CD4-positive, alpha-beta T cell treated with Interleukin-6 for 4 hours (primary cell): ENCODE measurements around the gene PTX4.
A peak's percentile ranks its signal among the peaks of the same experiment; 100 is the strongest.

Source experiments
- DNase-seq: peaks from one replicate; pipeline ENCODE4 v3.0.0-alpha.2; 2020; ENCODE audit warnings: mixed read lengths

Gene PTX4

GRCh38 chr16:1458336-1458976 lies 30.3 kb downstream of the PTX4 start:
- DNase-seq, result no peak

DNA sequence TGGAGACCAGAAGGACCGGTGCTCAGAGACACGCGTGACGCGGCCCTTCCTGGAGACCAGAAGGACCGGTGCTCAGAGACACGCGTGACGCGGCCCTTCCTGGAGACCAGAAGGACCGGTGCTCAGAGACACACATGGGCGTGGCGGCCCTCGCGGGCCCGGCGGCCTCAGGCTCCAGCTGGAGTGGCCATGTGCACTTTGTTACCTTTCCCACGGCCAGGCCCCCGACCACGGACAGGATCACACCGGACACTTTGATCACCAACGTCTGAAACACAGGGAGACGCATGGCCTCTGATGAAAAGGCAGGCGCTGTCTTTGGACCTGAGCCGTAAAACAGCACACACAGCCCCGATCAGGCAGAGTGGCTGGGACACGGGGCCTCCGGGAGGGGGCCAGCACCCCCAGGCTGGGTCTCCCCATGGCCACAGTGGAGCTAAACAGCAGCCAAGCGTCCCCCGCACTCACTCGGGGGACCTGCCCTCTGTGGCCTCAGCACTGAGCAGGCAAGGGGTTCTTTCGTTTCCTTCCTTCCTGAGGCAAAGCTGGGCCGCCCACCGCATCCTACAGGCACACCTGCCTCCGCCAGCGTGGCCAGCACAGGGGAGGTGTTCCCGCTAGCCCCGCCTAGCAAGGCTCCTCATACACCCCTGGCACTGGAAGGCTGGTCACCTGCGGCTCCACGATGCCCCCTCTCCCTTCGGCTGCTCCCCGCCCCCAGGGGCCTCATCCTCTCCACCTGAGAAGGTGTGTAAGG lies 31.1 kb downstream of the PTX4 start:
- DNase-seq, result no peak

DNA sequence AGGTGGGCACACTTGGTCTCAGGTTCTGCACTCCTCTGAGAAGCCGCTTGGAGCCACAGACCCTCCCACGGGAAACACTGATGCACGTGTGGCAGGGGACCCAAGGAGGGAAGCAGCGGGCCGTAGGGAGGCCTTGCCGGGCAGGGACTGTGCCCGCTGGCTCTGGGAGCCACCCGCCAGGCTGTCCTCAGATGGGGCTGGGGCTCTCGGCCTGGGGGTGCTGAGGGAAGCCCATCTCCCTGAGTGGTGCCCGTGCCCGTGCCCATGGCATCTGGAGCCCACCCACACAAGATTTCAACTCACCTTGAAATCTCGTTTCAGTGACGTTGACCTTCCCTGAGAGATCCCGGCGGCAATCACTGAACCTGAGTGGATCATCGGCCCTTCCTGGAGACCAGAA lies 31.8 kb downstream of the PTX4 start:
- DNase-seq, result no peak

GRCh38 chr16:1455190-1456171 lies 33.3 kb downstream of the PTX4 start:
- DNase-seq, result no peak

DNA sequence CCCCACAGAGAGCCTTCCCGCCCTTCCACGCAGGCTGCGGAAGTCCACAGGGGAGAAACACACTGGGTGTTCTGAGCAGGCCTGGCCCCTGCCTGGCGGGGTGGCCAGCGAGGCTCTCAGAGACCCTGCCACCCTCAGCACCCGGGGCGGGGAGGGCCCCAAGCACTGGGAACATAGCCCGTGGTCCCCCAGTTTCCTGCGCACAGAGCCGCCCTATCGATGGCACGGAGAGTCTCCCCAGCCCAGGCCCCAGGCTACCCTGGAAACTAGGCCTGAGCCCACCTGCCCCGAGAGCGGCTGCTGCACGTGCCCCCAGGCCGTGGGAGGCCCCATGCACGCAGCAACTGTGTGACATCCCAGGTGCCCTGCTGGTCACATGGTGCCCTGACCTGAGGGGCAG lies 34.2 kb downstream of the PTX4 start:
- DNase-seq, result no peak

DNA sequence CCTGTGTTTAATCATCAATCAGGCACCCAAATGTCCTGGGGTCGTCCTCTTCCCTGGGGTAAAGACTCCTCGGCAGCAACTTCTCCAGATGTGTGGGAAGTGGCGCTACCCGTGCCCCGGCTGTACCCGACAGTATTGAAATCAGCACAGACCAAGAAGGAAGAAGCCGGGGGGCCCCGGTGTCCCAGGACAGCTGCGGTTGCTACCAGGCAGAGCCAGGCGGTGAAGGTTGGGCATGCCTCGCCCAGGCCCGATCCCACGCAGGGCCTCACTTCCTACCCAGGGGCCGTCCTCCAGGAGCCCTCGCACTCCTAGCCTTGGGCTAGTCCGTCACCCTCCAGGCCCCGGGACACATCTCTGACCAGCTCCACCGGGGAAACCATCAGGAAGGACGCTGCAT lies 35.4 kb downstream of the PTX4 start:
- no peak for DNase-seq

GRCh38 chr16:1452530-1452929 lies 36.2 kb downstream of the PTX4 start:
- no peak for DNase-seq

DNA sequence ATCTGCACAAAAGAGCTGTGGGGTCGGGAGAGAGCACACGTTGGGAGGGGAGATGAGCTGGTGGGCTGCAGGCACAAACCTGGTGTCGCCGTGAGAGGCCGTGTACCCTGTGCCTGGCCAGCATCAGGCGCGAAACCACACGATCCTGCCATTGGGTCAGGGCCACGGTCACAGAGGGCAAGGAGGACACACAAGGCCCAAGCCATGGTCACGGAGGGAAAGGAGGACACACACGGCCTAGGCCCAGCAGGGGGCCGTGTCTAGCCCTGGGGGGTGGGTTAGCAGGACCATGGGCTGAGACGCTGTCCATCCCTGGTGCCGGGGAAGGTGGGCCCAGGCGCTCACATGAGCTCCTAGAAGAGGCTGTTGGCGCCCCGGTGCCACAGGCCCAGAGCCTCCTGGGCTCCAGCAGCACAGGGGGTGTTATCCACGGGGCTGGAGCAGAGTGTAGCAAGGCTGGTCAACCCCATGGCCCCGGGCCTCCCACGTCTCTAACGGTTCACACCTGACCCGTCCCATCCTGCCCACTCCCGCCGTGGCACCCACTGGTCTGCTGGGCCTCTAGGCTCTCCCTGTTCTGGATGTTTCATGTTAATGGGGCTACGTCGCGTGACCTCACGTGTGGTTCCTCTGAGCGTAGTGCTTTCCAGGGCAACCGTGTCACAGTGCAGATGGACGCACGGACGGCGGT lies 36.9 kb downstream of the PTX4 start:
- no peak for DNase-seq

- DNase-seq, result no peak
Measured at GRCh38 chr16:1450841-1451240, 37.9 kb downstream of the PTX4 start.

DNA sequence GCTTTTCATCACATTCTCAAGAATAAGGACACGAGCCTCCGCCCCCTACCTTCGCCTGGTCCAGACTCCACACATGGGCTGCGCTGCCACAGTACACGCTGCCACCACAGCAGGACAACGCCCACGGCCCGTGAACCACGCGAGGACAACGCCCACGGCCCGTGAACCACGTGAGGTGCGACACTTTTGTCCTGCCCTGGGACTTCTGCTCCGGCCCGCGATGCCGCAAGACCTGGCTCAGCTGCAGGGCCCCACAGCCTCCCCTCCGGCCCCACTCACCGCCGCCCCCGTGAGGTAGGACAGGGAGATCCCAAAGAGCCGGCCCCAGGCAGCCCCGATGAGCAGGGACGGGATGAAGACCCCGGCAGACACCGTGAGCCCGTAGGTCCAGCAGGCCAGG lies 38.5 kb downstream of the PTX4 start:
- no peak for DNase-seq

- DNase-seq, result no peak
Measured at GRCh38 chr16:1449201-1449788, 39.4 kb downstream of the PTX4 start.

GRCh38 chr16:1448536-1449116 lies 40.1 kb downstream of the PTX4 start:
- peak; percentile 0 for DNase-seq

DNA sequence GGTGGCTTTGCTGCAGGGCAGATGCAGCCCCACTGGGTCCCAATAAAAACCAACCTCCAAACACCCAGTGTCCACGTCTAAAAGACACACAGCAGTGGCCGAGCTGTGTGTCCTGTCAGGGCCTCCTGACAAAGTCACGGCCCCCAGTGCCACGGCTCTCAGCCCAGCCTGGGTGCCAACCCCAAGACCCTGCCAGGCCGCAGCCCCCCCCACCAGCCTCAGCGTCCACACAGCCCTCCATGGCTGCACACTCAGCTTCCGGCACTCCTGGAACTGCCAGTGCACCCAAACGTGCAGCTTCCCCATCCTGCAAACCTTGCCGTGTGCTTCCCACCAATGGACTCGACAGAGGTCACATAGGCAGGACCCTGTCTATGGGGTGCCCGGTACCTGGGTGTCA lies 40.8 kb downstream of the PTX4 start:
- DNase-seq, result no peak

- DNase-seq, result no peak
Measured at GRCh38 chr16:1446296-1447080, 42.3 kb downstream of the PTX4 start.

- DNase-seq, result no peak
Measured at GRCh38 chr16:1445518-1446203, 43.1 kb downstream of the PTX4 start.

- no peak for DNase-seq
Measured at GRCh38 chr16:1444730-1445517, 43.8 kb downstream of the PTX4 start.

- DNase-seq, result no peak
Measured at GRCh38 chr16:1443980-1444729, 44.6 kb downstream of the PTX4 start, which contains the start of gene CCDC154. CCDC154 (minus strand) TSS chr16:1444556; CDS start chr16:1444322, 234 bp downstream.

DNA sequence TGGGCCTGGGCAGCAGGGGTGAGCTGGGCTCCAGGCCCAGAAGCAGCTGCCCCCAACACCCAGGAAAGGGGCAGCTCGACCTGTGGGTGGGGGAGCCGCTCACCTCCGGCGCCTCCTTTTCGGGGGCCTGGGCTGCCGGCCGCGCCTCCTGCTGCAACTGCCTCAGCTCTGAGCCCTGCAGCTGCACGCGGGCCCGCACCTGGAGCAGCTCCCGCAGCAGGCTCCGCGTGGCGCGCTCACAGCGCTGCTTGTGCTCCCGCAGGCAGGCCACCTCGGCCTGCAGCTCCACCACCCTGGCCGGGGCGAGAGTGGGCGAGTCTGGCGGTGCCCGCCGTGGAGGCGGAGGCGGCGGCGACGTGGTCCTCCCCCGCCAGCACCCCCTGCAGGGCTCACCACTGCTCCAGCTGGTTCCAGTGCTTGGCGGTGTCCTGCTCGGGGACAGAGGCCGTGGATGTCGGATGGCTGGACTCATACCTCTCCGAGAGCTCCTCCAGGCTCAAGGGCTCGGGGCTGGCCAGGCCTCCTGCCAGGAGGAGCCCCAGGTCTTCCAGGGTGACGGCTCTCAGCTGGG lies 45.3 kb downstream of the PTX4 start:
- DNase-seq, result no peak
